HCT116 (cell line): Measurements from ENCODE around the gene HOXB1.

Source experiments
- EGR1 ChIP-seq: IDR thresholded peaks from 2 replicates; pipeline ENCODE4 v1.6.1; 2012; ENCODE audit warnings: low read depth
- POLR2AphosphoS5 ChIP-seq: IDR thresholded peaks from 2 replicates; pipeline ENCODE4 v1.6.1; 2011; ENCODE audit warnings: mild to moderate bottlenecking, low read depth, low read length, moderate library complexity
- RAD21 ChIP-seq: IDR thresholded peaks from 2 replicates; pipeline ENCODE4 v1.6.1; 2012; ENCODE audit warnings: low read depth, mild to moderate bottlenecking
- SRF ChIP-seq: IDR thresholded peaks from 2 replicates; pipeline ENCODE4 v1.6.1; 2012; ENCODE audit warnings: low read depth
- ZFX ChIP-seq: fragments of 450-650 bp; IDR thresholded peaks from 2 replicates; pipeline ENCODE4 v1.6.1; 2017
- TF ChIP-seq, protein P1 (sequence below), 3 experiments: fragments of 200-600 bp in 1 of 3; sonication (generic) in 1 of 3; IDR thresholded peaks in 2 of 3; conservative IDR thresholded peaks in 1 of 3; 2 replicates each; pipeline ENCODE4 v1.5.1; 2012 to 2017; ENCODE audit warnings: low read depth in 2 of 3, low read length in 2 of 3, antibody characterized with exemption in 1 of 3, borderline replicate concordance in 1 of 3, control low read depth in 1 of 3, mild to moderate bottlenecking in 1 of 3, mixed read lengths in 1 of 3, mixed run types in 1 of 3, moderate library complexity in 1 of 3; ENCODE audit not compliant: insufficient read depth in 1 of 3
- TF ChIP-seq, protein P2 (sequence below): IDR thresholded peaks from 2 replicates; pipeline ENCODE4 v1.6.1; 2012; ENCODE audit warnings: low read depth

DNA sequence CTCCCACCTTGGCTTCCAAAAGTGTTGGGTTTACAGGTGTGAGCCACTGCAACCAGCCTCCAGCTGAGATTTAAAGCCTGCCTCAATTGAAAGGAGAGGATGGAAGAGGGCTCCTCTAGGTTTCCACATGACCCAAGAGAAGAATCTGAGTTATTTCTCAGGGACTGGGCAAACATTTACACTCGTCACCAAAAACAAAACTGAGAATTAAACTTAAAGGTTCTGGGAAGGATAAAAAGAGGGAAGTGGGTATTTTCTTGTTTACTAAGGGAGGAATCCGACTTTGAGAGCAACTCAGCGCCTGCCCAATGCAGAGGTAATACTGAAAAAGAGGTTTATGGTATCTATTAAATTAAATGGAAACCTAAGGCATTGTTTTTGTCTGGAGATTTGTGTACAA, 13.3 kb downstream of the HOXB1 start:
- TF ChIP-seq, protein P1, sequence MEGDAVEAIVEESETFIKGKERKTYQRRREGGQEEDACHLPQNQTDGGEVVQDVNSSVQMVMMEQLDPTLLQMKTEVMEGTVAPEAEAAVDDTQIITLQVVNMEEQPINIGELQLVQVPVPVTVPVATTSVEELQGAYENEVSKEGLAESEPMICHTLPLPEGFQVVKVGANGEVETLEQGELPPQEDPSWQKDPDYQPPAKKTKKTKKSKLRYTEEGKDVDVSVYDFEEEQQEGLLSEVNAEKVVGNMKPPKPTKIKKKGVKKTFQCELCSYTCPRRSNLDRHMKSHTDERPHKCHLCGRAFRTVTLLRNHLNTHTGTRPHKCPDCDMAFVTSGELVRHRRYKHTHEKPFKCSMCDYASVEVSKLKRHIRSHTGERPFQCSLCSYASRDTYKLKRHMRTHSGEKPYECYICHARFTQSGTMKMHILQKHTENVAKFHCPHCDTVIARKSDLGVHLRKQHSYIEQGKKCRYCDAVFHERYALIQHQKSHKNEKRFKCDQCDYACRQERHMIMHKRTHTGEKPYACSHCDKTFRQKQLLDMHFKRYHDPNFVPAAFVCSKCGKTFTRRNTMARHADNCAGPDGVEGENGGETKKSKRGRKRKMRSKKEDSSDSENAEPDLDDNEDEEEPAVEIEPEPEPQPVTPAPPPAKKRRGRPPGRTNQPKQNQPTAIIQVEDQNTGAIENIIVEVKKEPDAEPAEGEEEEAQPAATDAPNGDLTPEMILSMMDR (IDR thresholded peaks at IDR 0.05 in 2 of 3, conservative IDR thresholded peaks at IDR 0.05 in 1 of 3; ENCODE audit: borderline replicate concordance in 1 of 3, insufficient read depth in 1 of 3, low read depth in 2 of 3, low read length in 2 of 3) = no peak
- TF ChIP-seq, protein P2, sequence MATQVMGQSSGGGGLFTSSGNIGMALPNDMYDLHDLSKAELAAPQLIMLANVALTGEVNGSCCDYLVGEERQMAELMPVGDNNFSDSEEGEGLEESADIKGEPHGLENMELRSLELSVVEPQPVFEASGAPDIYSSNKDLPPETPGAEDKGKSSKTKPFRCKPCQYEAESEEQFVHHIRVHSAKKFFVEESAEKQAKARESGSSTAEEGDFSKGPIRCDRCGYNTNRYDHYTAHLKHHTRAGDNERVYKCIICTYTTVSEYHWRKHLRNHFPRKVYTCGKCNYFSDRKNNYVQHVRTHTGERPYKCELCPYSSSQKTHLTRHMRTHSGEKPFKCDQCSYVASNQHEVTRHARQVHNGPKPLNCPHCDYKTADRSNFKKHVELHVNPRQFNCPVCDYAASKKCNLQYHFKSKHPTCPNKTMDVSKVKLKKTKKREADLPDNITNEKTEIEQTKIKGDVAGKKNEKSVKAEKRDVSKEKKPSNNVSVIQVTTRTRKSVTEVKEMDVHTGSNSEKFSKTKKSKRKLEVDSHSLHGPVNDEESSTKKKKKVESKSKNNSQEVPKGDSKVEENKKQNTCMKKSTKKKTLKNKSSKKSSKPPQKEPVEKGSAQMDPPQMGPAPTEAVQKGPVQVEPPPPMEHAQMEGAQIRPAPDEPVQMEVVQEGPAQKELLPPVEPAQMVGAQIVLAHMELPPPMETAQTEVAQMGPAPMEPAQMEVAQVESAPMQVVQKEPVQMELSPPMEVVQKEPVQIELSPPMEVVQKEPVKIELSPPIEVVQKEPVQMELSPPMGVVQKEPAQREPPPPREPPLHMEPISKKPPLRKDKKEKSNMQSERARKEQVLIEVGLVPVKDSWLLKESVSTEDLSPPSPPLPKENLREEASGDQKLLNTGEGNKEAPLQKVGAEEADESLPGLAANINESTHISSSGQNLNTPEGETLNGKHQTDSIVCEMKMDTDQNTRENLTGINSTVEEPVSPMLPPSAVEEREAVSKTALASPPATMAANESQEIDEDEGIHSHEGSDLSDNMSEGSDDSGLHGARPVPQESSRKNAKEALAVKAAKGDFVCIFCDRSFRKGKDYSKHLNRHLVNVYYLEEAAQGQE = no peak
- TF ChIP-seq RAD21 (no peak), POLR2AphosphoS5 (no peak), SRF (no peak), ZFX (no peak), EGR1 (no peak)
